Heart left ventricle (tissue), 16 donors: ENCODE results near the gene CAMKK2. TPM values are rescaled to one million over a fixed set of nuclear protein-coding genes. Genes with fewer than 3 reads are reported as not detected.
"Not testable (repeated sequence)": the region's sequence is repeated elsewhere in the genome, so short reads cannot be mapped to it uniquely, and the experiment has no call there.

ENCODE experiments used
- ATAC-seq, 4 donors: fragments of 200-7000 bp; cut with Tn5 transposase; one replicate each; pipeline ENCODE4 v1.9.1; 2020 to 2022; ENCODE audit warnings: moderate library complexity in 4 of 4, mild to moderate bottlenecking in 3 of 4, moderate number of reproducible peaks in 1 of 4
- DNase-seq, 5 donors: peaks; one replicate each; pipeline ENCODE4 v3.0.0-alpha.2; 2020
- H3K27ac ChIP-seq, 12 donors: fragments of 200-600 bp; sonication (generic) in 4 of 12; one replicate each; pipeline versions ENCODE4 v1.5.0 to v1.8.0; 2016 to 2022; ENCODE audit warnings: mild to moderate bottlenecking in 2 of 12
- H3K27me3 ChIP-seq, 9 donors: fragments of 200-600 bp; sonication (generic) in 2 of 9; one replicate each; pipeline versions ENCODE4 v1.5.1 to v1.8.0; 2016 to 2022; ENCODE audit warnings: mild to moderate bottlenecking in 3 of 9
- H3K36me3 ChIP-seq, 9 donors: fragments of 200-600 bp; sonication (generic) in 2 of 9; one replicate each; pipeline versions ENCODE4 v1.5.0 to v1.8.0; 2018 to 2022; ENCODE audit warnings: mild to moderate bottlenecking in 2 of 9
- H3K4me1 ChIP-seq, 12 donors: fragments of 200-600 bp; sonication (generic) in 4 of 12; one replicate each; pipeline versions ENCODE4 v1.5.0 to v1.8.0; 2016 to 2022; ENCODE audit warnings: mild to moderate bottlenecking in 3 of 12
- H3K4me3 ChIP-seq, 12 donors: fragments of 200-600 bp; sonication (generic) in 4 of 12; one replicate each; pipeline versions ENCODE4 v1.5.0 to v1.8.0; 2017 to 2022; ENCODE audit warnings: mild to moderate bottlenecking in 9 of 12, moderate library complexity in 4 of 12
- H3K9me3 ChIP-seq, 12 donors: fragments of 200-600 bp; sonication (generic) in 4 of 12; one replicate each; pipeline versions ENCODE4 v1.5.0 to v1.8.0; 2016 to 2022; ENCODE audit warnings: mild to moderate bottlenecking in 1 of 12
- CTCF ChIP-seq, 12 donors: fragments of 200-600 bp; sonication (generic) in 4 of 12; IDR thresholded peaks; one replicate each; pipeline versions ENCODE4 v1.5.0 to v1.8.0; 2018 to 2022; ENCODE audit warnings: antibody characterized with exemption in 12 of 12, mild to moderate bottlenecking in 5 of 12
- POLR2A ChIP-seq, 2 donors: fragments of 450-650 bp; IDR thresholded peaks; one replicate each; pipeline ENCODE4 v1.6.1; 2017; ENCODE audit warnings: antibody characterized with exemption in 2 of 2, mild to moderate bottlenecking in 2 of 2, moderate library complexity in 2 of 2
- WGBS, 4 donors: extraction: QIAGEN DNeasy Blood & Tissue Kit in 2 of 4; methylation state at CpG; one replicate each; pipeline versions ENCODE4 v1.1.5 to v1.1.7; 2013 to 2018; 5-methylcytosine and 5-hydroxymethylcytosine counted together
- intact Hi-C, 10 donors: fragments of 100-400 bp; cut with DNase I; formaldehyde crosslinking; loops; one replicate each; pipeline versions ENCODE4 v1.11.1 to v1.14.2; 2022
- polyA plus RNA-seq, 2 donors: library from polyadenylated mRNA; stranded (reverse); fragments of 200-250 nt; gene quantifications; one replicate each; pipeline ENCODE4 v1.2.3, GENCODE V29; 2013
- total RNA-seq, 9 donors: library from RNA; depleted of rRNA in 2 of 9; stranded (reverse); fragments of >200 nt in 2 of 9; fragmentation: NEBNext Ultra II Directional in 3 of 9; extraction: Animal tissue kit (Norgen Biotek cat#: 25700) in 3 of 9; gene quantifications; one replicate each; pipeline versions ENCODE4 v1.1.0 to v1.2.4, GENCODE V29; 2016 to 2023
- donor health status: ischemic (EF 13 %, LVEDD 7.1; RV severe dilation, severe dysfunction).
- donor health status: healthy with polysubstance abuse.
- donor health status: DM: no; HTN: yes; CAD: no.
- donor health status: DM: no; HTN: no; CAD: no.
- donor health status: ischemic (EF 25% LVEDD 6.9; RV normal size, moderate dysfunction).
- donor health status: ischemic (EF 25% LVEDD 5.7; RV mildly dilated, moderate dysfunction).
- donor health status: healthy.
- donor health status: DM: yes; HTN: yes; CAD: no.
- donor health status: ischemic (EF 35%, LVEDD 5.7; RV mildly dilated, moderate dysfunction).
- donor health status: nonischemic (EF 11% LVEDD 7.7; RV severe dilation, severe dysfunction).
- donor health status: DM: yes; HTN: yes; CAD: no.
- donor health status: PGD.
- donor health status: ischemic (EF 29% LVEDD 5.4; RV normal size, mild dysfunction).
- donor health status: nonischemic (EF 23%, LVEDD 6.1; RV moderate dilation, normal function).

The CAMKK2 gene
- total and polyA plus RNA-seq, 11 donors = 7.4 to 28.2 (median 16.0) TPM

- WGBS, 4 donors = 94 to 100% (median 98%) methylated on average over 1 of the region's 1 CpG
- Histone ChIP-seq H3K9me3 (no peaks in the 10 kb centered on the region), H3K4me3 (no peak overlapping the region), H3K4me1 (peaks cover 0 to 63% (median 22%) of the 10 kb centered on the region in 12 donors), H3K36me3 (peaks cover 0 to 11% (median 0%) of the 10 kb centered on the region in 9 donors), H3K27ac (no peak overlapping the region), H3K27me3 (no peaks in the 10 kb centered on the region)
- TF ChIP-seq CTCF (IDR thresholded peaks at IDR 0.05) (no peak), POLR2A (IDR thresholded peaks at IDR 0.05) (no peak)
- ATAC-seq (no peak), DNase-seq (no peak)
- intact Hi-C loops = no loop called here
These were observed 10.7 kb downstream of the CAMKK2 start for GRCh38 chr12:121285856-121286255.

GRCh38 chr12:121284551-121285390, 11.7 kb downstream of the CAMKK2 start:
- H3K36me3 ChIP-seq = peaks cover 0 to 7% (median 0%) of the 10 kb centered on the region in 9 donors
- H3K4me1 ChIP-seq = peaks cover 0 to 59% (median 24%) of the 10 kb centered on the region in 12 donors
- DNase-seq (no peak), ATAC-seq (no peak)
- peak overlapping the region in 8 of 12 donors; percentile 2 to 47 (median 24) for H3K27ac ChIP-seq
- no peaks in the 10 kb centered on the region for H3K9me3 ChIP-seq
- WGBS, 4 donors = 82 to 92% (median 85%) methylated on average over 9 to 14 of the region's 14 CpGs
- no peaks in the 10 kb centered on the region for H3K27me3 ChIP-seq
- intact Hi-C loops = no loop called here
- no peak overlapping the region for H3K4me3 ChIP-seq
- TF ChIP-seq POLR2A (IDR thresholded peaks at IDR 0.05) (no peak), CTCF (IDR thresholded peaks at IDR 0.05) (no peak)

- intact Hi-C loops = no loop called here
- Histone ChIP-seq H3K4me1 (peaks cover 6 to 59% (median 26%) of the 10 kb centered on the region in 12 donors), H3K36me3 (peaks cover 0 to 7% (median 0%) of the 10 kb centered on the region in 9 donors), H3K27me3 (no peaks in the 10 kb centered on the region), H3K4me3 (no peak overlapping the region), H3K9me3 (no peaks in the 10 kb centered on the region), H3K27ac (no peak overlapping the region)
- ATAC-seq (no peak), DNase-seq (no peak)
- no peak for TF ChIP-seq POLR2A (IDR thresholded peaks at IDR 0.05)
- no peak for TF ChIP-seq CTCF (IDR thresholded peaks at IDR 0.05)
- 95 to 99% (median 98%) methylated on average over 6 of the region's 6 CpGs for WGBS, 4 donors
These were observed 12.7 kb downstream of the CAMKK2 start for GRCh38 chr12:121283841-121284240.

- Histone ChIP-seq H3K4me3 (no peak overlapping the region), H3K4me1 (peaks cover 6 to 59% (median 26%) of the 10 kb centered on the region in 12 donors), H3K27me3 (no peaks in the 10 kb centered on the region), H3K27ac (no peak overlapping the region), H3K36me3 (peaks cover 0 to 7% (median 0%) of the 10 kb centered on the region in 9 donors), H3K9me3 (no peaks in the 10 kb centered on the region)
- no peak for DNase-seq
- WGBS, 4 donors = 88 to 94% (median 90%) methylated on average over 5 of the region's 5 CpGs
- TF ChIP-seq POLR2A (IDR thresholded peaks at IDR 0.05) (no peak), CTCF (IDR thresholded peaks at IDR 0.05) (no peak)
- no peak for ATAC-seq
- intact Hi-C loops = no loop called here
These were observed 13.1 kb downstream of the CAMKK2 start for GRCh38 chr12:121283388-121283787.

GRCh38 chr12:121282910-121283309, 13.6 kb downstream of the CAMKK2 start:
- 91 to 98% (median 92%) methylated on average over 10 to 11 of the region's 11 CpGs for WGBS, 4 donors
- H3K4me3 ChIP-seq, DNase-seq, H3K9me3 ChIP-seq, ATAC-seq, H3K36me3 ChIP-seq, intact Hi-C loops, H3K27me3 ChIP-seq: not testable (repeated sequence)
- H3K4me1 ChIP-seq = peaks cover 6 to 59% (median 26%) of the 10 kb centered on the region in 12 donors
- peak overlapping the region in 3 of 12 donors; percentile 15 to 42 (median 21) for H3K27ac ChIP-seq
